NCI-H1105 (cell line): ENCODE data around the gene ZNF432.
"Not testable (repeated sequence)": the region's sequence is repeated elsewhere in the genome, so short reads cannot be mapped to it uniquely, and the experiment has no call there.

Experiments
- DNase-seq: peaks from one replicate; lab custom pipeline; 2025; lab: John Stamatoyannopoulos, UW

The ZNF432 gene

GRCh38 chr19:52048555-52049501 is at the start of gene ZNF432:
TSS of gene ZNF432 (minus strand) at chr19:52048838. CDS start at chr19:52046868, 1,970 bp downstream.
- DNase-seq = peak; percentile 91

- DNase-seq = not testable (repeated sequence)
Measured at GRCh38 chr19:52096416-52096815, 47.8 kb upstream of the ZNF432 start.

- DNase-seq = peak; percentile 90
Measured at GRCh38 chr19:52095172-52096014, 46.8 kb upstream of the ZNF432 start, which contains the start of gene ZNF841. TSS of gene ZNF841 (minus strand) at chr19:52095765. CDS start at chr19:52084801, 10,964 bp downstream.

GRCh38 chr19:52094526-52095130 is 46.0 kb upstream of the ZNF432 start:
- DNase-seq = no peak

GRCh38 chr19:52086481-52086880 is 37.8 kb upstream of the ZNF432 start:
- DNase-seq = no peak

- no peak for DNase-seq
Measured at GRCh38 chr19:52070496-52070895, 21.9 kb upstream of the ZNF432 start.

- DNase-seq = no peak
Measured at GRCh38 chr19:52069653-52070052, 21.0 kb upstream of the ZNF432 start.

- no peak for DNase-seq
Measured at GRCh38 chr19:52066258-52066863, 17.7 kb upstream of the ZNF432 start.

GRCh38 chr19:52065399-52065798 is 16.8 kb upstream of the ZNF432 start:
- no peak for DNase-seq

- DNase-seq = not testable (repeated sequence)
Measured at GRCh38 chr19:52056480-52056879, 7.8 kb upstream of the ZNF432 start.

- not testable (repeated sequence) for DNase-seq
Measured at GRCh38 chr19:52051736-52052135, 3.1 kb upstream of the ZNF432 start.

GRCh38 chr19:52039169-52039568 is 9.5 kb downstream of the ZNF432 start:
- DNase-seq = no peak

- DNase-seq = no peak
Measured at GRCh38 chr19:52034051-52034728, 14.4 kb downstream of the ZNF432 start.

- no peak for DNase-seq
Measured at GRCh38 chr19:52028780-52029123, 19.9 kb downstream of the ZNF432 start.

- peak; percentile 88 for DNase-seq
Measured at GRCh38 chr19:52028027-52028779, 20.4 kb downstream of the ZNF432 start, which contains the start of gene ZNF614. TSS of gene ZNF614 (minus strand) at chr19:52028379. CDS start at chr19:52025745, 2,634 bp downstream.

- not testable (repeated sequence) for DNase-seq
Measured at GRCh38 chr19:52026255-52026990, 22.2 kb downstream of the ZNF432 start.

GRCh38 chr19:52024478-52024877 is 24.2 kb downstream of the ZNF432 start:
- not testable (repeated sequence) for DNase-seq

GRCh38 chr19:52022193-52022592 is 26.4 kb downstream of the ZNF432 start:
- DNase-seq = no peak

- no peak for DNase-seq
Measured at GRCh38 chr19:52020506-52020905, 28.1 kb downstream of the ZNF432 start.

GRCh38 chr19:52010674-52011073 is 38.0 kb downstream of the ZNF432 start:
- DNase-seq = no peak
